Left lung (tissue), 14 donors: Measurements from ENCODE around the gene SRP14. TPM values are rescaled to one million over a fixed set of nuclear protein-coding genes. Genes with fewer than 3 reads are reported as not detected.

Experiments
- ATAC-seq: fragments of 200-7000 bp; cut with Tn5 transposase; one replicate; pipeline ENCODE4 v1.9.1; 2020; ENCODE audit warnings: moderate library complexity
- DNase-seq, 4 donors: peaks; one replicate each; pipeline ENCODE4 v3.0.0-alpha.2; 2013 to 2020
- H3K27ac ChIP-seq, 2 donors: fragments of 200-600 bp; sonication (generic) in 1 of 2; one replicate each; pipeline versions ENCODE4 v1.5.0 to v1.8.0; 2020 to 2021
- H3K27me3 ChIP-seq, 2 donors: fragments of 200-600 bp; sonication (generic) in 1 of 2; one replicate each; pipeline versions ENCODE4 v1.5.0 to v1.8.0; 2020 to 2021
- H3K36me3 ChIP-seq, 2 donors: fragments of 200-600 bp; sonication (generic) in 1 of 2; one replicate each; pipeline versions ENCODE4 v1.5.0 to v1.8.0; 2020 to 2021
- H3K4me1 ChIP-seq, 2 donors: fragments of 200-600 bp; one replicate each; pipeline ENCODE4 v1.8.0; 2021
- H3K4me3 ChIP-seq, 2 donors: fragments of 200-600 bp; sonication (generic) in 1 of 2; one replicate each; pipeline versions ENCODE4 v1.5.0 to v1.8.0; 2020 to 2021; ENCODE audit warnings: mild to moderate bottlenecking in 1 of 2
- H3K9me3 ChIP-seq, 2 donors: fragments of 200-600 bp; sonication (generic) in 1 of 2; one replicate each; pipeline versions ENCODE4 v1.5.0 to v1.8.0; 2020 to 2021
- intact Hi-C, 2 donors: fragments of 100-400 bp; cut with DNase I; formaldehyde crosslinking; loops; one replicate each; pipeline versions ENCODE4 v1.11.2 to v1.14.2; 2022
- long read RNA-seq, 12 donors: library from polyadenylated mRNA in 2 of 12; unstranded in 2 of 12; transcript quantifications; one replicate each; pipeline ENCODE4 v2.0.0 and lab custom pipeline, GENCODE V29; 2019 to 2026
- polyA plus RNA-seq, 6 donors: library from polyadenylated mRNA; unstranded; fragments of 120-200 nt; gene quantifications; one replicate each; pipeline ENCODE4 v1.2.1, GENCODE V29; 2013; ENCODE audit not compliant: insufficient read length in 6 of 6
- total RNA-seq, 2 donors: library from RNA; stranded (reverse); fragmentation: NEBNext Ultra II Directional; extraction: Animal tissue kit (Norgen Biotek cat#: 25700); gene quantifications; one replicate each; pipeline ENCODE4 v1.2.1, GENCODE V29; 2021
- TF ChIP-seq, protein P1 (sequence below), 2 donors: fragments of 200-600 bp; sonication (generic) in 1 of 2; IDR thresholded peaks; one replicate each; pipeline versions ENCODE4 v1.5.0 to v1.8.0; 2021; ENCODE audit warnings: antibody characterized with exemption in 2 of 2
- donor health status: DM: no; HTN: yes; CAD: no.
- donor health status: DM: no; HTN: no; CAD: no.

The SRP14 gene, protein sequence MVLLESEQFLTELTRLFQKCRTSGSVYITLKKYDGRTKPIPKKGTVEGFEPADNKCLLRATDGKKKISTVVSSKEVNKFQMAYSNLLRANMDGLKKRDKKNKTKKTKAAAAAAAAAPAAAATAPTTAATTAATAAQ
- total RNA-seq: 100 to 1,000 TPM; 159 to 166 TPM
- polyA plus RNA-seq: 100 to 1,000 TPM; 490 to 541 (median 511) TPM
- long read RNA-seq, donor 1, transcript SRP14-201 (5 exons, 1,077 nt): major isoform, 661 of 824 reads
- long read RNA-seq, donor 1, transcript SRP14-205 (4 exons, 578 nt): minor isoform, 7 of 824 reads
- long read RNA-seq, donor 1, transcript SRP14-204 (4 exons, 780 nt): minor isoform, 40 of 824 reads
- long read RNA-seq, donor 1, partial matches to known transcripts: 30 of 824 reads
- long read RNA-seq, donor 1, other reads (novel, unspliced or antisense): 86 of 824 reads
- long read RNA-seq, donor 2, transcript SRP14-204 (4 exons, 780 nt): minor isoform, 59 of 668 reads
- long read RNA-seq, donor 2, transcript SRP14-205 (4 exons, 578 nt): minor isoform, 10 of 668 reads
- long read RNA-seq, donor 2, transcript SRP14-201 (5 exons, 1,077 nt): major isoform, 506 of 668 reads
- long read RNA-seq, donor 2, partial matches to known transcripts: 55 of 668 reads
- long read RNA-seq, donor 2, other reads (novel, unspliced or antisense): 37 of 668 reads
- long read RNA-seq, donor 3, transcript SRP14-204 (4 exons, 780 nt): minor isoform, 24 of 632 reads
- long read RNA-seq, donor 3, transcript SRP14-205 (4 exons, 578 nt): minor isoform, 12 of 632 reads
- long read RNA-seq, donor 3, transcript SRP14-201 (5 exons, 1,077 nt): major isoform, 501 of 632 reads
- long read RNA-seq, donor 3, partial matches to known transcripts: 26 of 632 reads
- long read RNA-seq, donor 3, other reads (novel, unspliced or antisense): 67 of 632 reads
- long read RNA-seq, donor 4, transcript SRP14-204 (4 exons, 780 nt): minor isoform, 15 of 487 reads
- long read RNA-seq, donor 4, transcript SRP14-201 (5 exons, 1,077 nt): major isoform, 452 of 487 reads
- long read RNA-seq, donor 4, partial matches to known transcripts: 3 of 487 reads
- long read RNA-seq, donor 4, other reads (novel, unspliced or antisense): 16 of 487 reads
- long read RNA-seq, donor 5, transcript SRP14-201 (5 exons, 1,077 nt): major isoform, 485 of 606 reads
- long read RNA-seq, donor 5, transcript SRP14-204 (4 exons, 780 nt): minor isoform, 25 of 606 reads
- long read RNA-seq, donor 5, partial matches to known transcripts: 23 of 606 reads
- long read RNA-seq, donor 5, other reads (novel, unspliced or antisense): 69 of 606 reads
- long read RNA-seq, donor 6, transcript SRP14-204 (4 exons, 780 nt): minor isoform, 37 of 692 reads
- long read RNA-seq, donor 6, transcript SRP14-201 (5 exons, 1,077 nt): major isoform, 565 of 692 reads
- long read RNA-seq, donor 6, transcript SRP14-205 (4 exons, 578 nt): minor isoform, 10 of 692 reads
- long read RNA-seq, donor 6, partial matches to known transcripts: 33 of 692 reads
- long read RNA-seq, donor 6, other reads (novel, unspliced or antisense): 47 of 692 reads
- long read RNA-seq, donor 7, transcript SRP14-201 (5 exons, 1,077 nt): major isoform, 264 of 355 reads
- long read RNA-seq, donor 7, transcript SRP14-204 (4 exons, 780 nt): minor isoform, 36 of 355 reads
- long read RNA-seq, donor 7, partial matches to known transcripts: 21 of 355 reads
- long read RNA-seq, donor 7, other reads (novel, unspliced or antisense): 30 of 355 reads
- long read RNA-seq, donor 8, transcript SRP14-204 (4 exons, 780 nt): minor isoform, 16 of 344 reads
- long read RNA-seq, donor 8, transcript SRP14-201 (5 exons, 1,077 nt): major isoform, 289 of 344 reads
- long read RNA-seq, donor 8, partial matches to known transcripts: 8 of 344 reads
- long read RNA-seq, donor 8, other reads (novel, unspliced or antisense): 28 of 344 reads
- long read RNA-seq, donor 9, transcript SRP14-201 (5 exons, 1,077 nt): major isoform, 5 of 5 reads
- long read RNA-seq, donor 9, partial matches to known transcripts: 0 of 5 reads
- long read RNA-seq, donor 9, other reads (novel, unspliced or antisense): 0 of 5 reads
- long read RNA-seq, donor 10, transcript SRP14-201 (5 exons, 1,077 nt): major isoform, 508 of 532 reads
- long read RNA-seq, donor 10, transcript SRP14-204 (4 exons, 780 nt): minor isoform, 10 of 532 reads
- long read RNA-seq, donor 10, partial matches to known transcripts: 2 of 532 reads
- long read RNA-seq, donor 10, other reads (novel, unspliced or antisense): 12 of 532 reads
- long read RNA-seq, donor 11: 0 reads
- long read RNA-seq, donor 12, transcript SRP14-201 (5 exons, 1,077 nt): major isoform, 307 of 366 reads
- long read RNA-seq, donor 12, transcript SRP14-204 (4 exons, 780 nt): minor isoform, 15 of 366 reads
- long read RNA-seq, donor 12, partial matches to known transcripts: 21 of 366 reads
- long read RNA-seq, donor 12, other reads (novel, unspliced or antisense): 19 of 366 reads

DNA sequence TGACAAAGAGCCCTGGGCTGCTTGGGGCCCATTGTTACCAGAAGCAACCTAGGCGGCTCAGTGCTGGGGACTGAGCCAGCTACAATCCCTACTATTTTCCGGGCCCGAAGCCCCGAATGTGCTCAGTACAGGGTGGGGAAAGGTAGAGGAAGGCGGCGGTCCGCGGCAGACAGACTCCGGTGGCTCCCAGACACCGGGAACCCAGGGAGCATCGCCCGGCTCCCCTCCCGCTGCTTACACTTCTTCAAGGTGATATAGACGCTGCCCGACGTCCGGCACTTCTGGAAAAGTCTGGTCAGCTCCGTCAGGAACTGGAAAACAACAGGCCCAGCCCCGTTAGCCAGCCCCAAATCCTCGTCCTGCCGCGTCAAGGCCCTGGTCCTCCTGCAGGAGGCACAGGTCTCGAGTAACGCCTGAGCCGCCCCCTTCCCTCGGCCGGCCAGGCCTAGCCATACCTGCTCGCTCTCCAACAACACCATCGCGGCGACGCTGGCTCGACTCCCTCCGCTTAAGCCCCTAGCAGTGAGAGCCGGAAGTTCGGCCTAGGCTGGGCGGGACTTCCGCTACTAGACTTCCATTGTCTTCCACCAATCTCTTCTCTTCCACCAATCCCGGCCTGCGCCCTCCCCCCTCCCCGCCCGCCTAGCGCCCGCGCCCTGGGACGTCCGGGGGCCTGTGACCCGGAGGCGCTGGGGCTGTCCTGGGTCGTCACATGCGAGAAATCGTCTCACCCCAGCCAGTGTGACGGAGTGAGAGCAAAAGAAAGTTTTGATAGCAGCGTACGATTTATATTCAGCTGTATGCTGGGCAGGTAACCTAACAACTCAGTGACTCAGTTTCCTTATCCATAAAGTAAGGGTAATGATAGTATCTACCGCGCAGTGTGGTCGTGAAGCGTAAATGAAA, at the start of gene SRP14:
SRP14 (minus strand) TSS at position 544 of the 906 bp plus-strand sequence; CDS start at position 479, 65 bp downstream.
- H3K9me3 ChIP-seq: no peaks in the 10 kb centered on the region
- DNase-seq (peak; percentile 94 to 98 (median 96)), ATAC-seq (peak; percentile 96)
- H3K27ac ChIP-seq: peak within 1 kb of the TSS; percentile 93 to 98
- H3K4me3 ChIP-seq: peak within 1 kb of the TSS; percentile 76 to 89
- H3K27me3 ChIP-seq: no peaks in the 10 kb centered on the region
- H3K4me1 ChIP-seq: peaks cover 6 to 38% of the 10 kb centered on the region in 2 donors
- TF ChIP-seq, protein P1, sequence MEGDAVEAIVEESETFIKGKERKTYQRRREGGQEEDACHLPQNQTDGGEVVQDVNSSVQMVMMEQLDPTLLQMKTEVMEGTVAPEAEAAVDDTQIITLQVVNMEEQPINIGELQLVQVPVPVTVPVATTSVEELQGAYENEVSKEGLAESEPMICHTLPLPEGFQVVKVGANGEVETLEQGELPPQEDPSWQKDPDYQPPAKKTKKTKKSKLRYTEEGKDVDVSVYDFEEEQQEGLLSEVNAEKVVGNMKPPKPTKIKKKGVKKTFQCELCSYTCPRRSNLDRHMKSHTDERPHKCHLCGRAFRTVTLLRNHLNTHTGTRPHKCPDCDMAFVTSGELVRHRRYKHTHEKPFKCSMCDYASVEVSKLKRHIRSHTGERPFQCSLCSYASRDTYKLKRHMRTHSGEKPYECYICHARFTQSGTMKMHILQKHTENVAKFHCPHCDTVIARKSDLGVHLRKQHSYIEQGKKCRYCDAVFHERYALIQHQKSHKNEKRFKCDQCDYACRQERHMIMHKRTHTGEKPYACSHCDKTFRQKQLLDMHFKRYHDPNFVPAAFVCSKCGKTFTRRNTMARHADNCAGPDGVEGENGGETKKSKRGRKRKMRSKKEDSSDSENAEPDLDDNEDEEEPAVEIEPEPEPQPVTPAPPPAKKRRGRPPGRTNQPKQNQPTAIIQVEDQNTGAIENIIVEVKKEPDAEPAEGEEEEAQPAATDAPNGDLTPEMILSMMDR (IDR thresholded peaks at IDR 0.05): peak in 1 of 2 donors; percentile 38
- intact Hi-C loops: no loop called here
- peaks cover 7 to 35% of the 10 kb centered on the region in 2 donors for H3K36me3 ChIP-seq

DNA sequence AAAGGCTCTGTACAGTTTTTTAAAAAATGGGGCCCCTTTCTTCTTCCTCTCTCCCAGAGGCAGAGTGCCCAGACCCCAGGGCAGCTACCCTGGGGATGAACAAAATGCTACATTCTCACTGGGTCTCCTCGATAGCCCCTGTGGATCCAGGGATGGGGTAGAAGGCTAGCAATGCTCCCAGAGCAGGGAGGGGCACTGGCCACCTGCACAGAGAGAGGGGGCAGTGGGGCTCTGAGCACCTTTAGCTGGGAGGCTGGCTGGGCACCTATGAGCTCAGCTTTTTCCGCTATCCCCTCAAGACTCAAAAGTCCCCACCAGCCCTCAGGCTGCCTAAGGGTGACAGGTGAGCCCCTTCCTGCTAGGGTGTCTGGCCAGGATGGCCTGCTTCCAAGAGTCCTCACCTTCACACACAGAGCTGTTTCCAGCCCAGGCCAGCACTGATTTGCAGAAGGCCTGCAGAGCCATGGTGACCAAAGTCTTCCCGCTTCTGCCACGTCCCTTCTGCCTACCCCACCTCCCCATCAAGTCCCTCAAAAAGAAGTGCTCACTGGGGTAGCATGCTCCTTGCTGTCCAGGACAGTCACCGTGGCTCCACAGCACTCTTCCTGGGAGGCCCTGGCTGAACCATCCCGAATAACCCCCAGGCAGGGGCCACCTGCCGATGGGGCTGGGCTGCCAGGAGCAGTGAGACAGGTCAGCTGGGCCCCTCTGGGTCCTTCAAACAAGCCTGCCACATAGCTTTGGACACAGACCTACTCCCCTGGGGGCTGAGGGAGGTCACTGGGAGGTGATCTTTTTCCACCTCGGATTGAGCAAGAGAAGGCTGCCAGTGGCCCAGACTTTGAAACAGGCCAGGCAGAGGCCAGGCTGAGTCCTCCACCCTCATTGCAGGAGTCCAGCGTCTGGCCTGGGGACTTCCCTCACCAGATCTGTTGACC, 49.3 kb upstream of the SRP14 start:
- ATAC-seq: peak; percentile 2
- Histone ChIP-seq H3K4me1 (peaks cover 23 to 33% of the 10 kb centered on the region in 2 donors), H3K4me3 (no peak overlapping the region), H3K27me3 (no peaks in the 10 kb centered on the region), H3K9me3 (no peaks in the 10 kb centered on the region), H3K27ac (no peak overlapping the region), H3K36me3 (peaks cover 0 to 10% of the 10 kb centered on the region in 2 donors)
- DNase-seq: peak in 1 of 4 donors; percentile 62
- TF ChIP-seq, protein P1 (IDR thresholded peaks at IDR 0.05): no peak
- intact Hi-C loops: no loop called here
